Measurements from ENCODE around the gene DBF4. TPM values are rescaled to one million over a fixed set of nuclear protein-coding genes. Genes with fewer than 3 reads are reported as not detected.
A peak's percentile ranks its signal among the peaks of the same experiment; 100 is the strongest.
"Not testable (repeated sequence)": the region's sequence is repeated elsewhere in the genome, so short reads cannot be mapped to it uniquely, and the experiment has no call there.

The DBF4 gene
- total and polyA plus RNA-seq, 5 donors: 1.6 to 2.8 (median 2.4) TPM

- DNase-seq (no peak), ATAC-seq (no peak)
- intact Hi-C loops (cut with DNase I): no loop called here
- no peaks in the 10 kb centered on the region for H3K4me1 ChIP-seq (ENCODE audit: control insufficient read depth, insufficient read depth, low read length)
- WGBS: 52% methylated on average over 6 of the region's 6 CpGs
- H3K4me3 ChIP-seq (ENCODE audit: low read length): no peak overlapping the region
- H3K27ac ChIP-seq (ENCODE audit: low read length): no peak overlapping the region
- no peaks in the 10 kb centered on the region for H3K9me3 ChIP-seq (ENCODE audit: control insufficient read depth, low read length)
- no peaks in the 10 kb centered on the region for H3K27me3 ChIP-seq (ENCODE audit: control insufficient read depth, insufficient read depth)
Measured at GRCh38 chr7:87926581-87927461, 50.5 kb downstream of the DBF4 start.

GRCh38 chr7:87933605-87933952 is 57.3 kb downstream of the DBF4 start:
- Histone ChIP-seq H3K27me3 (ENCODE audit: control insufficient read depth, insufficient read depth) (no peaks in the 10 kb centered on the region), H3K27ac (ENCODE audit: low read length) (no peak overlapping the region), H3K4me1 (ENCODE audit: control insufficient read depth, insufficient read depth, low read length) (no peaks in the 10 kb centered on the region), H3K9me3 (ENCODE audit: control insufficient read depth, low read length) (no peaks in the 10 kb centered on the region), H3K4me3 (ENCODE audit: low read length) (peak overlapping the region; percentile 56)
- intact Hi-C loops (cut with DNase I): no loop called here
- ATAC-seq (no peak), DNase-seq (no peak)
- WGBS: 9% methylated on average over 9 of the region's 9 CpGs

GRCh38 chr7:87933953-87934698 is 57.8 kb downstream of the DBF4 start, which contains the start of gene ADAM22:
Gene ADAM22 (plus strand): TSS chr7:87934251. CDS start chr7:87934466, 215 bp downstream.
- DNase-seq: peak; percentile 82 to 92 (median 91)
- intact Hi-C loops (cut with DNase I): no loop called here
- H3K4me3 ChIP-seq (ENCODE audit: low read length): peak within 1 kb of the TSS; percentile 56
- WGBS: under 1% methylated on average over 70 of the region's 70 CpGs
- peak; percentile 99 to 100 for ATAC-seq
- H3K9me3 ChIP-seq (ENCODE audit: control insufficient read depth, low read length): no peaks in the 10 kb centered on the region
- no peaks in the 10 kb centered on the region for H3K27me3 ChIP-seq (ENCODE audit: control insufficient read depth, insufficient read depth)
- no peak within 1 kb of the TSS for H3K27ac ChIP-seq (ENCODE audit: low read length)
- H3K4me1 ChIP-seq (ENCODE audit: control insufficient read depth, insufficient read depth, low read length): no peaks in the 10 kb centered on the region

- peak overlapping the region; percentile 56 for H3K4me3 ChIP-seq (ENCODE audit: low read length)
- WGBS: 3% methylated on average over 47 of the region's 47 CpGs
- H3K27me3 ChIP-seq (ENCODE audit: control insufficient read depth, insufficient read depth): no peaks in the 10 kb centered on the region
- H3K9me3 ChIP-seq (ENCODE audit: control insufficient read depth, low read length): no peaks in the 10 kb centered on the region
- peak; percentile 17 to 20 for ATAC-seq
- no peaks in the 10 kb centered on the region for H3K4me1 ChIP-seq (ENCODE audit: control insufficient read depth, insufficient read depth, low read length)
- DNase-seq: peak in 1 of 3 donors; percentile 38
- no peak overlapping the region for H3K27ac ChIP-seq (ENCODE audit: low read length)
- intact Hi-C loops (cut with DNase I): no loop called here
Measured at GRCh38 chr7:87934699-87935383, 58.5 kb downstream of the DBF4 start.

- no peak for DNase-seq
- no peaks in the 10 kb centered on the region for H3K27me3 ChIP-seq (ENCODE audit: control insufficient read depth, insufficient read depth)
- intact Hi-C loops (cut with DNase I): no loop called here
- H3K27ac ChIP-seq (ENCODE audit: low read length): no peak overlapping the region
- H3K4me1 ChIP-seq (ENCODE audit: control insufficient read depth, insufficient read depth, low read length): no peaks in the 10 kb centered on the region
- WGBS: 46% methylated on average over 8 of the region's 8 CpGs
- ATAC-seq: no peak
- H3K9me3 ChIP-seq (ENCODE audit: control insufficient read depth, low read length): no peaks in the 10 kb centered on the region
- peak overlapping the region; percentile 56 for H3K4me3 ChIP-seq (ENCODE audit: low read length)
Measured at GRCh38 chr7:87935384-87935706, 59.1 kb downstream of the DBF4 start.

- H3K4me1 ChIP-seq (ENCODE audit: control insufficient read depth, insufficient read depth, low read length): no peaks in the 10 kb centered on the region
- 86% methylated on average over 4 of the region's 4 CpGs for WGBS
- no peak overlapping the region for H3K27ac ChIP-seq (ENCODE audit: low read length)
- no peaks in the 10 kb centered on the region for H3K27me3 ChIP-seq (ENCODE audit: control insufficient read depth, insufficient read depth)
- DNase-seq (no peak), ATAC-seq (no peak)
- H3K4me3 ChIP-seq (ENCODE audit: low read length): no peak overlapping the region
- intact Hi-C loops (cut with DNase I): no loop called here
- no peaks in the 10 kb centered on the region for H3K9me3 ChIP-seq (ENCODE audit: control insufficient read depth, low read length)
Measured at GRCh38 chr7:87941138-87941537, 64.8 kb downstream of the DBF4 start.

- DNase-seq: no peak
- no peak overlapping the region for H3K27ac ChIP-seq (ENCODE audit: low read length)
- ATAC-seq: no peak
- H3K27me3 ChIP-seq (ENCODE audit: control insufficient read depth, insufficient read depth): no peaks in the 10 kb centered on the region
- 80% methylated on average over 3 of the region's 3 CpGs for WGBS
- intact Hi-C loops (cut with DNase I): no loop called here
- H3K4me1 ChIP-seq (ENCODE audit: control insufficient read depth, insufficient read depth, low read length): no peaks in the 10 kb centered on the region
- H3K4me3 ChIP-seq (ENCODE audit: low read length): no peak overlapping the region
- no peaks in the 10 kb centered on the region for H3K9me3 ChIP-seq (ENCODE audit: control insufficient read depth, low read length)
Measured at GRCh38 chr7:87944547-87944946, 68.3 kb downstream of the DBF4 start.

- DNase-seq; intact Hi-C loops (cut with DNase I); H3K4me3 ChIP-seq (ENCODE audit: low read length); ATAC-seq; H3K27me3 ChIP-seq (ENCODE audit: control insufficient read depth, insufficient read depth); H3K9me3 ChIP-seq (ENCODE audit: control insufficient read depth, low read length); H3K27ac ChIP-seq (ENCODE audit: low read length); H3K4me1 ChIP-seq (ENCODE audit: control insufficient read depth, insufficient read depth, low read length): not testable (repeated sequence)
Measured at GRCh38 chr7:87945926-87946325, 69.6 kb downstream of the DBF4 start.

GRCh38 chr7:87948371-87948770 is 72.1 kb downstream of the DBF4 start:
- Histone ChIP-seq H3K4me3 (ENCODE audit: low read length) (no peak overlapping the region), H3K9me3 (ENCODE audit: control insufficient read depth, low read length) (no peaks in the 10 kb centered on the region), H3K27me3 (ENCODE audit: control insufficient read depth, insufficient read depth) (no peaks in the 10 kb centered on the region), H3K27ac (ENCODE audit: low read length) (no peak overlapping the region), H3K4me1 (ENCODE audit: control insufficient read depth, insufficient read depth, low read length) (no peaks in the 10 kb centered on the region)
- ATAC-seq (no peak), DNase-seq (no peak)
- intact Hi-C loops (cut with DNase I): no loop called here

All from right cardiac atrium (tissue), 5 donors.